Panc1 (cell line): ENCODE data around the gene GPSM1. TPM values are rescaled to one million over a fixed set of nuclear protein-coding genes. Genes with fewer than 3 reads are reported as not detected.

Experiments
- ATAC-seq: fragments of 200-7000 bp; cut with Tn5 transposase; 2 replicates; pipeline ENCODE4 v1.9.1; 2020; ENCODE audit warnings: mild to moderate bottlenecking, moderate library complexity
- BruUV-seq: library from RNA; stranded (reverse); fragments of 400-500 nt; replicated peaks from 2 replicates; lab custom pipeline; 2021; lab: Mats Ljungman, UMichigan
- CTCF ChIA-PET: fragments of 300-600 bp; sonication (Branson Sonifier 250); formaldehyde crosslinking; loops from one replicate; lab custom pipeline; 2022; ENCODE audit warnings: antibody characterized with exemption; lab: Charles Lee
- POLR2A ChIA-PET: fragments of 300-600 bp; sonication (Branson Sonifier 250); formaldehyde crosslinking; loops from one replicate; lab custom pipeline; 2022; ENCODE audit warnings: antibody characterized with exemption; lab: Charles Lee
- DNase-seq: peaks from one replicate; pipeline ENCODE4 v3.0.0-alpha.2; 2010; ENCODE audit warnings: low read depth, low spot score
- H3K27ac ChIP-seq: 2 replicates; pipeline ENCODE4 v1.5.1; 2011; ENCODE audit warnings: mild to moderate bottlenecking, low read length, inconsistent platforms
- H3K27me3 ChIP-seq: fragments of 200-500 bp; sonication (Bioruptor generic); 2 replicates; pipeline ENCODE4 v1.6.0; 2014; ENCODE audit warnings: low read length, inconsistent platforms; ENCODE audit not compliant: control insufficient read depth, insufficient read depth
- H3K36me3 ChIP-seq: fragments of 200-500 bp; sonication (Bioruptor generic); 2 replicates; pipeline ENCODE4 v1.5.1; 2014; ENCODE audit warnings: inconsistent platforms, mild to moderate bottlenecking, low read length, moderate library complexity; ENCODE audit not compliant: control insufficient read depth, insufficient read depth
- H3K4me1 ChIP-seq: 2 replicates; pipeline ENCODE4 v1.5.1; 2011; ENCODE audit warnings: inconsistent platforms, mild to moderate bottlenecking, low read length, moderate library complexity; ENCODE audit not compliant: control insufficient read depth, insufficient read depth
- H3K4me3 ChIP-seq, 2 experiments: 2 replicates each; pipeline ENCODE4 v1.5.1; 2011 to 2012; ENCODE audit warnings: low read depth in 2 of 2, low read length in 2 of 2, mild to moderate bottlenecking in 2 of 2, inconsistent platforms in 1 of 2, moderate library complexity in 1 of 2
- H3K9me3 ChIP-seq: fragments of 200-500 bp; sonication (Bioruptor generic); 2 replicates; pipeline ENCODE4 v1.5.1; 2014; ENCODE audit warnings: low read depth, mild to moderate bottlenecking, inconsistent platforms, low read length, moderate library complexity; ENCODE audit not compliant: control insufficient read depth, insufficient read depth
- POLR2AphosphoS5 ChIP-seq: IDR thresholded peaks from 2 replicates; pipeline ENCODE4 v1.6.1; 2012; ENCODE audit warnings: mild to moderate bottlenecking, low read depth, low read length, moderate library complexity
- SIN3A ChIP-seq: IDR thresholded peaks from 2 replicates; pipeline ENCODE4 v1.6.1; 2012; ENCODE audit warnings: low read depth, mild to moderate bottlenecking, low read length, moderate library complexity, borderline replicate concordance; ENCODE audit not compliant: insufficient read depth
- TCF7L2 ChIP-seq: IDR thresholded peaks from 2 replicates; pipeline ENCODE4 v1.6.1; 2011; ENCODE audit warnings: mild to moderate bottlenecking, low read depth, low read length, inconsistent platforms
- in situ Hi-C: cut with HindIII; loops from 2 replicates; pipeline ENCODE4 v1.10.0; 2016; ENCODE audit warnings: low sequenced_read_pairs, low pct_unique_long_range_greater_than_20kb
- intact Hi-C: fragments of 100-400 bp; cut with micrococcal nuclease; formaldehyde crosslinking; loops from one replicate; pipeline ENCODE4 v1.10.0; 2022; ENCODE audit not compliant: unreplicated experiment
- total RNA-seq: library from RNA; stranded (reverse); gene quantifications from one replicate; pipeline ENCODE4 v1.2.1, GENCODE V29; 2021; ENCODE audit not compliant: unreplicated experiment
- TF ChIP-seq, protein P1 (sequence below), 2 experiments: IDR thresholded peaks; 2 replicates each; pipeline ENCODE4 v1.6.1; 2011 to 2012; ENCODE audit warnings: low read depth in 2 of 2, control low read depth in 1 of 2, low read length in 1 of 2, mild to moderate bottlenecking in 1 of 2, moderate library complexity in 1 of 2; ENCODE audit not compliant: insufficient read depth in 1 of 2
- TF ChIP-seq, protein P2 (sequence below): fragments of 450-650 bp; IDR thresholded peaks from 2 replicates; pipeline ENCODE4 v1.5.1; 2017; ENCODE audit warnings: mild to moderate bottlenecking

GPSM1 gene
- total RNA-seq, 1 experiment from 2014 or later, result 14.2 TPM

DNA sequence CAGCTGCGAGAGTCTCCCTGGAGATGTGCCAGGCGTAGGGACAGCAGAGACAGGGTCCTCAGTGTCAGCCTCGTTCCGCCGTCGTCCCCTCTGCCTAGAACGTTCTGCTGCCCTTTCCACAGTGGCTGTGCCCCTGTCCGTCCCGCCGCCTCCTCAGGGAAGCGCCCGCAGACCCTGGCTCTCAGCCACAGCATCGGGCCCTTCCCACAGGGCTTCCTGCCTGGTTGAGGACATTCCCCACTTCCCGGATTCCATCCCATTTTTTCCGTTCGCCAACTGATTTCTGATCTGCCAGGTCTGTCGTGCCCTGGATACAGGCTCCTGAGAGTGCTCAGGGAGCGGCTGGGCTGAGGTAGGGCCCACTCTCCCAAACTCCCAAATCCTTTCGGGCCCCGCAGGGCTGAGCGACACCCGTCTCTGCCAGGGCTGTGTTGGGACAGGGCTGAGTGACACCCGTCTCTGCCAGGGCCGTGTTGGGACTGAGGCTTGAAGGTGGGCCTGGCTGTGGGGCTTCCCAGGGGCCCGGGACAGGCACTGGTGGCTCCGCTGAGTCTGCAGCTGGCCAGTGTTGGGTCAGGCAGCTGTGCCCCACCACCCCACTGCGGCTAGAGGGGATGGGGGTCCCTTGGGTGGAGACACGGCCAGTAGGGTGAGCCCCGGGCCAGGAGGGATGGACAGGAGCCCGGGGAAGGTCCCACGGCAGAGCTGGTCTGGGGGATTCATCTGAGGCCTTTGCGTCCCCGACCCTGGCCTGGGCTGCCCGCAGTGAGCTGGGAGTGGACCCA lies 20.3 kb downstream of the GPSM1 start:
- H3K36me3 ChIP-seq, result no peaks in the 10 kb centered on the region
- CTCF ChIA-PET, result no interaction called here
- no TSS peak for BruUV-seq

DNA sequence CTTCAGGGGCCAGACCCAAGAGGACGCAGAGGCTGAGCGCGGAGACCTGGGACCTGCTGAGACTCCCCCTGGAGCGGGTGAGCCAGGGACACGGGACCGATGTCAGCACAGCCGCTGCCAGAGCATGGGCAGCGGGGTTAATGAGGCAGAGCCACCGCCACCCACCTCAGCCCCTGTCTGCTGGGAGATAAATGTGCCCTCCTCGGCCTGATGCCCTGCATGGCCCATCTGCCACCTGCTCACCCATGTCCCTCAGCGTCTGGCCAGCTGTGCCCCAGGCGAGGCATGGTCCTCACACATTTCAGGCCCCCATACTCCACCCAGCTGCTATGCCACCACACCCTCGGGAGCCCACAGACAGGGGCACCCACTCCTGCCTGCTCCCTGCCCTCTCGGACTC lies 21.4 kb downstream of the GPSM1 start:
- in situ Hi-C loops, result no loop called here
- Histone ChIP-seq H3K27me3 (no peaks in the 10 kb centered on the region), H3K9me3 (no peaks in the 10 kb centered on the region), H3K4me3 (no peak overlapping the region), H3K4me1 (peaks cover 7% of the 10 kb centered on the region), H3K36me3 (no peaks in the 10 kb centered on the region), H3K27ac (no peak overlapping the region)
- ATAC-seq (no peak), DNase-seq (no peak)
- TF ChIP-seq SIN3A (no peak), POLR2AphosphoS5 (no peak), TCF7L2 (no peak)
- TF ChIP-seq, protein P1, sequence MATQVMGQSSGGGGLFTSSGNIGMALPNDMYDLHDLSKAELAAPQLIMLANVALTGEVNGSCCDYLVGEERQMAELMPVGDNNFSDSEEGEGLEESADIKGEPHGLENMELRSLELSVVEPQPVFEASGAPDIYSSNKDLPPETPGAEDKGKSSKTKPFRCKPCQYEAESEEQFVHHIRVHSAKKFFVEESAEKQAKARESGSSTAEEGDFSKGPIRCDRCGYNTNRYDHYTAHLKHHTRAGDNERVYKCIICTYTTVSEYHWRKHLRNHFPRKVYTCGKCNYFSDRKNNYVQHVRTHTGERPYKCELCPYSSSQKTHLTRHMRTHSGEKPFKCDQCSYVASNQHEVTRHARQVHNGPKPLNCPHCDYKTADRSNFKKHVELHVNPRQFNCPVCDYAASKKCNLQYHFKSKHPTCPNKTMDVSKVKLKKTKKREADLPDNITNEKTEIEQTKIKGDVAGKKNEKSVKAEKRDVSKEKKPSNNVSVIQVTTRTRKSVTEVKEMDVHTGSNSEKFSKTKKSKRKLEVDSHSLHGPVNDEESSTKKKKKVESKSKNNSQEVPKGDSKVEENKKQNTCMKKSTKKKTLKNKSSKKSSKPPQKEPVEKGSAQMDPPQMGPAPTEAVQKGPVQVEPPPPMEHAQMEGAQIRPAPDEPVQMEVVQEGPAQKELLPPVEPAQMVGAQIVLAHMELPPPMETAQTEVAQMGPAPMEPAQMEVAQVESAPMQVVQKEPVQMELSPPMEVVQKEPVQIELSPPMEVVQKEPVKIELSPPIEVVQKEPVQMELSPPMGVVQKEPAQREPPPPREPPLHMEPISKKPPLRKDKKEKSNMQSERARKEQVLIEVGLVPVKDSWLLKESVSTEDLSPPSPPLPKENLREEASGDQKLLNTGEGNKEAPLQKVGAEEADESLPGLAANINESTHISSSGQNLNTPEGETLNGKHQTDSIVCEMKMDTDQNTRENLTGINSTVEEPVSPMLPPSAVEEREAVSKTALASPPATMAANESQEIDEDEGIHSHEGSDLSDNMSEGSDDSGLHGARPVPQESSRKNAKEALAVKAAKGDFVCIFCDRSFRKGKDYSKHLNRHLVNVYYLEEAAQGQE (IDR thresholded peaks at IDR 0.05; ENCODE audit: insufficient read depth in 1 of 2, low read depth in 2 of 2, low read length in 1 of 2), result no peak
- intact Hi-C loops, result no loop called here
- CTCF ChIA-PET, result no interaction called here
- BruUV-seq, result no TSS peak
- POLR2A ChIA-PET, result no interaction called here

More for the DNA sequence above, 20.3 kb downstream of the GPSM1 start:
- Histone ChIP-seq H3K4me3 (no peak overlapping the region), H3K4me1 (peaks cover 5% of the 10 kb centered on the region), H3K27me3 (no peaks in the 10 kb centered on the region), H3K9me3 (no peaks in the 10 kb centered on the region), H3K27ac (no peak overlapping the region)
- no peak for ATAC-seq
- POLR2A ChIA-PET, result no interaction called here
- DNase-seq, result no peak
- no peak for TF ChIP-seq POLR2AphosphoS5
- no peak for TF ChIP-seq SIN3A
- TF ChIP-seq, protein P1 (IDR thresholded peaks at IDR 0.05; ENCODE audit: insufficient read depth in 1 of 2, low read depth in 2 of 2, low read length in 1 of 2), result no peak
- TF ChIP-seq TCF7L2, result no peak
- TF ChIP-seq, protein P2, sequence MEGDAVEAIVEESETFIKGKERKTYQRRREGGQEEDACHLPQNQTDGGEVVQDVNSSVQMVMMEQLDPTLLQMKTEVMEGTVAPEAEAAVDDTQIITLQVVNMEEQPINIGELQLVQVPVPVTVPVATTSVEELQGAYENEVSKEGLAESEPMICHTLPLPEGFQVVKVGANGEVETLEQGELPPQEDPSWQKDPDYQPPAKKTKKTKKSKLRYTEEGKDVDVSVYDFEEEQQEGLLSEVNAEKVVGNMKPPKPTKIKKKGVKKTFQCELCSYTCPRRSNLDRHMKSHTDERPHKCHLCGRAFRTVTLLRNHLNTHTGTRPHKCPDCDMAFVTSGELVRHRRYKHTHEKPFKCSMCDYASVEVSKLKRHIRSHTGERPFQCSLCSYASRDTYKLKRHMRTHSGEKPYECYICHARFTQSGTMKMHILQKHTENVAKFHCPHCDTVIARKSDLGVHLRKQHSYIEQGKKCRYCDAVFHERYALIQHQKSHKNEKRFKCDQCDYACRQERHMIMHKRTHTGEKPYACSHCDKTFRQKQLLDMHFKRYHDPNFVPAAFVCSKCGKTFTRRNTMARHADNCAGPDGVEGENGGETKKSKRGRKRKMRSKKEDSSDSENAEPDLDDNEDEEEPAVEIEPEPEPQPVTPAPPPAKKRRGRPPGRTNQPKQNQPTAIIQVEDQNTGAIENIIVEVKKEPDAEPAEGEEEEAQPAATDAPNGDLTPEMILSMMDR, result no peak
- intact Hi-C loops, result no loop called here
- in situ Hi-C loops, result no loop called here
